ENCODE results near the gene C1QTNF12. TPM values are rescaled to one million over a fixed set of nuclear protein-coding genes. Genes with fewer than 3 reads are reported as not detected.

Gene C1QTNF12
- total RNA-seq, 1 experiment from 2014 or later: 4.4 TPM

DNA sequence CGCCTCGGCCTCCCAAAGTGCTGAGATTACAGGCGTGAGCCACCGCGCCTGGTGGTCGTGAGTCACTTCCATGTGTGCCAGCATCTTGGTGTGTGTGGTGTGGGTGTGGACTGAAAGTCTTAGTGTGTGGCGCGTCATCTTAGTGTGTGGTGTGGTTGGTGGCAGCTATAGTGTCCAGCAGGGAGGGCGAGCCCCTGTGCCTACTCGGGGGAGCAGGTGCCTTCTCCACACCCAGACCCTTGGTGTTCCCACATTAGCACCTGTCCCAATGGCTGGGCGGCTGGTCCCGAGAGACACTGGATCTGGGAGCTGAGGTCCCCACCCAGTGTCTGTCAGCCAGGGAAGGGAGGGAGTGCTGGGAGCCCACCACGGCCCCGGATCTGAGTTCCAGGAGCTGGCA is 36.5 kb upstream of the C1QTNF12 start:
- H2AFZ ChIP-seq (ENCODE audit: low read length): no peak overlapping the region
- no peaks in the 10 kb centered on the region for H4K20me1 ChIP-seq (ENCODE audit: control insufficient read depth, insufficient read depth, insufficient read length)
- H4K8ac ChIP-seq (replicated peaks; ENCODE audit: insufficient read length, low read depth, low read length): no peak overlapping the region
- no peak overlapping the region for H3K56ac ChIP-seq (ENCODE audit: insufficient read length, low read depth, low read length)
- no peak overlapping the region for H3K23ac ChIP-seq (ENCODE audit: insufficient read length, low read depth, low read length)
- no peak overlapping the region for H4K91ac ChIP-seq (ENCODE audit: insufficient read length, low read depth, low read length)
- H3K79me2 ChIP-seq (ENCODE audit: insufficient read depth, low read length): no peaks in the 10 kb centered on the region
- H2BK120ac ChIP-seq (ENCODE audit: low read depth, low read length, poor library complexity, severe bottlenecking): no peak overlapping the region
- Mint-ChIP-seq H3K9me3 (no peaks in the 10 kb centered on the region; a peak in 1 of 5 replicates), H3K36me3 (ENCODE audit: insufficient read depth in 1 of 3, low read depth in 3 of 3) (no peaks in the 10 kb centered on the region), H3K4me3 (no peak overlapping the region), H3K4me1 (0 out of 4 replicates have a peak, but pooled peaks cover 0 to 5% of the 10 kb centered on the region in 2 experiments), H3K27me3 (ENCODE audit: low read depth) (peaks cover 6% of the 10 kb centered on the region), H3K27ac (no peak overlapping the region)
- H3K14ac ChIP-seq (ENCODE audit: insufficient read depth, low read length): no peak overlapping the region
- no peak overlapping the region for H2BK12ac ChIP-seq (ENCODE audit: insufficient read length, low read depth, low read length)
- no peak overlapping the region for H2BK5ac ChIP-seq (ENCODE audit: insufficient read length, low read length)
- no peaks in the 10 kb centered on the region for H3K4me1 ChIP-seq (ENCODE audit: insufficient read depth, low read length)
- H3K9ac ChIP-seq (ENCODE audit: extremely low read depth, insufficient read length, low read length): no peak overlapping the region
- no peaks in the 10 kb centered on the region for H3K9me3 ChIP-seq (ENCODE audit: control insufficient read depth, low read depth, low read length)
- H2AK5ac ChIP-seq (ENCODE audit: insufficient read length, low read length): no peak overlapping the region
- no peak overlapping the region for H3T11ph ChIP-seq (ENCODE audit: low read length)
- H4K5ac ChIP-seq (ENCODE audit: insufficient read length, low read depth, low read length): no peak overlapping the region
- H3K27me3 ChIP-seq (ENCODE audit: insufficient read depth, low read length): no peaks in the 10 kb centered on the region
- no peak overlapping the region for H3K4me2 ChIP-seq (ENCODE audit: insufficient read depth, insufficient read length, low read length)
- no peak for TF ChIP-seq CTCF (conservative IDR thresholded peaks at IDR 0.05)
- DNase-seq: no peak
- no CpG with 5 or more reads among the region's 14 CpGs for WGBS (ENCODE audit: extremely low coverage, insufficient read length, low lambda C conversion rate)
- H3K79me1 ChIP-seq (ENCODE audit: insufficient read depth, low read depth, low read length, poor library complexity, severe bottlenecking): no peaks in the 10 kb centered on the region
- no peaks in the 10 kb centered on the region for H3K23me2 ChIP-seq (ENCODE audit: insufficient read length, low read depth, low read length, poor library complexity, severe bottlenecking)
- no peak overlapping the region for H3K27ac ChIP-seq (ENCODE audit: insufficient read length, low read depth, low read length)
- H2BK15ac ChIP-seq (ENCODE audit: low read depth, low read length): no peak overlapping the region
- no peak overlapping the region for H2BK20ac ChIP-seq (ENCODE audit: low read depth, low read length, poor library complexity, severe bottlenecking)
- no peak overlapping the region for H3K4ac ChIP-seq (ENCODE audit: low read depth, low read length)
- H3K18ac ChIP-seq (ENCODE audit: insufficient read length, low read depth, low read length): no peak overlapping the region
